ENCODE data around the gene FHIP2A. TPM values are rescaled to one million over a fixed set of nuclear protein-coding genes. Genes with fewer than 3 reads are reported as not detected.

FHIP2A gene
- total RNA-seq, 2 donors from 2014 or later, result 14.3 to 21.6 TPM

DNA sequence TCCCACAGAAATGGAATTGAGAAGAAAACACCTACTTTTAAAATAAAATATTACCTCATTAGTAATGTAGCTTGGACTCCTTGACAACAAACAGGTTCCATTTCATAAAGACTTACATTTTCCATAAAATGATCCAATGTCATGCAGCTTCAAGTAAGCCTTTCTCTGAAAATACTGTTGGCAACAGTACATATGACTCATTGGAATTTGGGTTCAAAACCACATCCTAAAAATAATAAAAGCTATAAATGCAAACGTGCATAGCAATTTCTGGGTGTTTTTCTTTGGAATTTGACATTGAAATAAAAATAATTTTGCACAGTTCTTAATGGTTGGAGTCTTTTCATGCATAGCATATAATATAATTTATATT, 47.9 kb downstream of the FHIP2A start:
- ATAC-seq, result no peak
- DNase-seq (ENCODE audit: low spot score in 2 of 2), result no peak
- no peak overlapping the region for H3K27ac Mint-ChIP-seq
- no peaks in the 10 kb centered on the region for H3K9me3 Mint-ChIP-seq
- H3K36me3 Mint-ChIP-seq, result peaks cover 0 to 7% of the 10 kb centered on the region in 2 donors

DNA sequence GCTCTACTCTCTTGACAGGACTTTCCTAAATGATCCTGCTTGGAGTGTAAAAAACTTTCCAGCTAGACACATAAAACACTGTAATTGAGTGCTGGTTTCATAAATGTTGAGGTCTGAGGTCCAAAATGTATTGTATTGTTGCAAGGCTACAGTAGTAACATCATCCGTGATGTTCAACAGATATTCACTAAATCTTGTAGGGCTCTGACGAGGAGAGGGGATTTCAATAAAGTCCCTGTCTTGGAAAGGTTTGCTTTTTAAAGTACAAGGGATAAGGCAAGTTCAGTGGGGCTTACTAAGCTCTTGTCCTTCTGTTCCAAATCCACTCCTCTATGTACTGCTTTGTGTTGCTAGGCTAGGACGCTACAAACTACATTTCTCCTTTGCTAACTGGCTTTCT, 48.9 kb downstream of the FHIP2A start:
- Mint-ChIP-seq H3K36me3 (peaks cover 0 to 5% of the 10 kb centered on the region in 2 donors), H3K9me3 (no peaks in the 10 kb centered on the region), H3K27ac (no peak overlapping the region)
- ATAC-seq (no peak), DNase-seq (ENCODE audit: low spot score in 2 of 2) (no peak)

DNA sequence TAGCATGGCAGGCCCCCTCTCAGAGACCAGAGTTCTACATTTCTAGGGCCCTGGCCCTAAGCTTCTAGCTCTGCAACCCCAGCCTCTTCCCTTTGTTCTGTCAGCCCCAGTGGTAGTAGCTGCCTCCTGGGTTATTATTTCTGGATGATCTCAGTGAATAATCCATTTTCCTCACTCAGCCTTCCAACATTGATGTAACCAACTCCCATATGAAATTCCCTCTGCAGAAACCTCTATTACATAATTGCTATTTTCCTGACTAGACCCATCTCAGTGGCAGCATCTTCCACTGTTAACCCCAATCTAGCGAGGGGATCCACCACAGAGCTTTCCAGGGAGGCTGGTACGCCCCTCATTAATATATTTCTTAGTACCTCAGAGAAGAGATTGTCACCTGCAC, 49.8 kb downstream of the FHIP2A start:
- peaks cover 0 to under 1% of the 10 kb centered on the region in 2 donors for H3K36me3 Mint-ChIP-seq
- no peak overlapping the region for H3K27ac Mint-ChIP-seq
- DNase-seq (ENCODE audit: low spot score in 2 of 2) (no peak), ATAC-seq (no peak)
- H3K9me3 Mint-ChIP-seq, result no peaks in the 10 kb centered on the region

Other genes with a start within 250 kb of the FHIP2A start
- gene ABLIM1, start 163.5 kb upstream of the FHIP2A start, total RNA-seq, result 100 to 1,000 TPM; 155 to 190 TPM
- gene TRUB1, start 116.4 kb downstream of the FHIP2A start, total RNA-seq, result 10 to 100 TPM; 10.6 to 18.9 TPM

Data from activated naive CD4-positive, alpha-beta T cell treated with anti-CD3 and anti-CD28 coated beads, Interleukin-2, amount 50 U/mL, for 72 hours (primary cell).